OCI-LY3 (cell line): ENCODE data around the gene GALNTL6.

Experiments used
- H2AFZ ChIP-seq: fragments of 200-600, 300-600 bp; shearing (Covaris generic); 2 replicates; pipeline ENCODE4 v1.6.0; 2014; ENCODE audit warnings: antibody characterized with exemption, low read depth, low read length
- H3K27ac ChIP-seq: fragments of 200-600, 300-600 bp; sonication (generic); 2 replicates; pipeline ENCODE4 v1.5.1; 2014; ENCODE audit warnings: mild to moderate bottlenecking, low read length, moderate library complexity, mixed read lengths
- H3K27me3 ChIP-seq: fragments of 200-600, 300-600 bp; sonication (generic); 2 replicates; pipeline ENCODE4 v1.6.1; 2014; ENCODE audit warnings: low read depth, low read length, mixed read lengths
- H3K36me3 ChIP-seq: fragments of 200-600, 300-600 bp; sonication (generic); replicated peaks from 2 replicates; pipeline ENCODE3; 2014; ENCODE audit warnings: low read depth, low read length, mixed read lengths
- H3K4me1 ChIP-seq: fragments of 300-600, 200-600 bp; sonication (generic); 2 replicates; pipeline ENCODE4 v1.6.1; 2014; ENCODE audit warnings: low read length, mixed read lengths
- H3K4me2 ChIP-seq: fragments of 200-600, 300-600 bp; sonication (generic); 2 replicates; pipeline ENCODE4 v1.6.1; 2014; ENCODE audit warnings: low read length, mixed read lengths
- H3K4me3 ChIP-seq: fragments of 300-600, 200-600 bp; sonication (generic); 2 replicates; pipeline ENCODE4 v1.5.1; 2014; ENCODE audit warnings: antibody characterized with exemption, mild to moderate bottlenecking, low read length, moderate library complexity
- H3K79me2 ChIP-seq: fragments of 300-600, 200-600 bp; shearing (Covaris generic); 2 replicates; pipeline ENCODE4 v1.6.1; 2014; ENCODE audit warnings: mild to moderate bottlenecking, low read length, mixed read lengths
- H3K9ac ChIP-seq: fragments of 300-600, 200-600 bp; shearing (Covaris generic); 2 replicates; pipeline ENCODE4 v1.6.0; 2014; ENCODE audit warnings: mild to moderate bottlenecking, low read length, moderate library complexity
- H3K9me3 ChIP-seq: fragments of 200-600, 300-600 bp; shearing (Covaris generic); 2 replicates; pipeline ENCODE4 v1.6.1; 2014; ENCODE audit warnings: low read length, mixed read lengths; ENCODE audit not compliant: insufficient read depth
- H4K20me1 ChIP-seq: fragments of 200-600, 300-600 bp; sonication (generic); 2 replicates; pipeline ENCODE4 v1.6.1; 2016; ENCODE audit warnings: low read length, mixed read lengths; ENCODE audit not compliant: insufficient read depth
- EZH2phosphoT487 ChIP-seq: fragments of 200-600 bp; shearing (Covaris generic); IDR thresholded peaks from 2 replicates; pipeline ENCODE4 v1.6.1; 2018; ENCODE audit warnings: antibody characterized with exemption, mixed run types, low read depth
- TF ChIP-seq, protein P1 (sequence below): fragments of 200-600, 300-600 bp; sonication (generic); IDR thresholded peaks from 2 replicates; pipeline ENCODE4 v1.5.1; 2014; ENCODE audit warnings: antibody characterized with exemption, low read length, low read depth

GALNTL6 gene

DNA sequence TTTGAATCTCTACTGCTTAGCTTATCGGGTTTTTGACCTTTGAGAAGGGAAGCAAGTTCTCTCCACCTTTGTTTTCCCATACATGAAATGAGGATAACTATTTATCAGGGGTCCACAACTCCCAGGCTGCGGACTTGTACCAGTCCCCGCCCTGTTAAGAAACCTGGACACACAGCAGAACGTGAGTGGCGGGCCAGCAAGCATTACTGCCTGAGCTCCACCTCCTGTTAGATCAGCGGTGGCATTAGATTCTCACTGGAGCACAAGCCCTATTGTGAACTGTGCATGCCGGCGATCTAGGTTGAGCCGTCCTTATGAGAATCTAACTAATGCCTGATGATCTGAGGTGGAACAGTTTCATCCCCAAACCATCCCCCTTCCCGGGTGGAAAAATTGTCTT lies 579.5 kb downstream of the GALNTL6 start:
- no peaks in the 10 kb centered on the region for H3K27me3 ChIP-seq
- no peaks in the 10 kb centered on the region for H4K20me1 ChIP-seq
- no peak overlapping the region for H3K4me2 ChIP-seq
- H3K36me3 ChIP-seq: no peaks in the 10 kb centered on the region
- no peak overlapping the region for H3K4me3 ChIP-seq
- no peak overlapping the region for H3K27ac ChIP-seq
- no peak overlapping the region for H2AFZ ChIP-seq
- TF ChIP-seq, protein P1, sequence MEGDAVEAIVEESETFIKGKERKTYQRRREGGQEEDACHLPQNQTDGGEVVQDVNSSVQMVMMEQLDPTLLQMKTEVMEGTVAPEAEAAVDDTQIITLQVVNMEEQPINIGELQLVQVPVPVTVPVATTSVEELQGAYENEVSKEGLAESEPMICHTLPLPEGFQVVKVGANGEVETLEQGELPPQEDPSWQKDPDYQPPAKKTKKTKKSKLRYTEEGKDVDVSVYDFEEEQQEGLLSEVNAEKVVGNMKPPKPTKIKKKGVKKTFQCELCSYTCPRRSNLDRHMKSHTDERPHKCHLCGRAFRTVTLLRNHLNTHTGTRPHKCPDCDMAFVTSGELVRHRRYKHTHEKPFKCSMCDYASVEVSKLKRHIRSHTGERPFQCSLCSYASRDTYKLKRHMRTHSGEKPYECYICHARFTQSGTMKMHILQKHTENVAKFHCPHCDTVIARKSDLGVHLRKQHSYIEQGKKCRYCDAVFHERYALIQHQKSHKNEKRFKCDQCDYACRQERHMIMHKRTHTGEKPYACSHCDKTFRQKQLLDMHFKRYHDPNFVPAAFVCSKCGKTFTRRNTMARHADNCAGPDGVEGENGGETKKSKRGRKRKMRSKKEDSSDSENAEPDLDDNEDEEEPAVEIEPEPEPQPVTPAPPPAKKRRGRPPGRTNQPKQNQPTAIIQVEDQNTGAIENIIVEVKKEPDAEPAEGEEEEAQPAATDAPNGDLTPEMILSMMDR: no peak
- no peak for TF ChIP-seq EZH2phosphoT487
- no peaks in the 10 kb centered on the region for H3K79me2 ChIP-seq
- no peaks in the 10 kb centered on the region for H3K4me1 ChIP-seq
- no peak overlapping the region for H3K9ac ChIP-seq
- no peaks in the 10 kb centered on the region for H3K9me3 ChIP-seq

DNA sequence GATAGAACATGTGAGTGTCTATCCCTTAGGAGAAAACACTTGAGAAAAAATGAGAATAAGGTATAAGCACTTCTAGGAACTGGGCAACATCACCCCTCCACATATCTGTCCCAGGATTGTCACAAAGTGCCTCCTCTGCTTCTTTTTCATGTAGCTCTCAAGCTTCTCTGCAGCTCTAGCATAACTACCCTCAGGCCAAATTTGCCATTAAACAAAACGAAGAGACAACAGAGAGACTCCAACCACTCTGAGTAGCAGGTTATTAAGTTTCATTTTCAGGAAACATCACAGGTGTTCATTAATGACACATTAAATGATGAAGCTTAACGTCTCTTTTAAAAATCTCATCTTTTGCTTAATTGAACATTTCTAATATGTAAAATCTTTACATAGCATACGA lies 580.0 kb downstream of the GALNTL6 start:
- H3K27ac ChIP-seq: no peak overlapping the region
- H3K27me3 ChIP-seq: no peaks in the 10 kb centered on the region
- TF ChIP-seq, protein P1: no peak
- no peak for TF ChIP-seq EZH2phosphoT487
- no peaks in the 10 kb centered on the region for H3K79me2 ChIP-seq
- no peak overlapping the region for H3K9ac ChIP-seq
- no peaks in the 10 kb centered on the region for H4K20me1 ChIP-seq
- no peaks in the 10 kb centered on the region for H3K9me3 ChIP-seq
- 0 out of 2 replicates have a peak overlapping the region, but pooled peaks have one; percentile 4 for H3K4me2 ChIP-seq
- H2AFZ ChIP-seq: no peak overlapping the region
- H3K4me3 ChIP-seq: no peak overlapping the region
- H3K36me3 ChIP-seq: no peaks in the 10 kb centered on the region
- H3K4me1 ChIP-seq: no peaks in the 10 kb centered on the region

DNA sequence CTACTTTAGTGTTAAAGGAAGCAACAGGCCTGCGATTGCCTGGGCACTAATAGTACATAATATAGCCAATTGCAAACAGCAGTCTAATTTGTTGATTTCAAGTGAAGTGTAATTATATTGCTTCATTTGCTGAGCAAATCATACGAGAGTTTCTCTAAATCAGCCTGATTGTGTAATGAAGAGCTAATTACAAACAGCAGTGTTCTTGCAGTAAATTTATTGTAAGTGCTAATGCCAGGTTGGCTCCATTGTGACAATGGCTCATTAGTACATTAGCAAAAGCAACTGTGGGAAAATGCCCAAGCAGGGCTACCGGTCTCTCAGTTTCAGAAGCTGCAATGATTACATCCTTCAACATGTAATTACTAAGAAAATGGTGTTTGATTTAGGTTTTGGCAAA lies 591.5 kb downstream of the GALNTL6 start:
- Histone ChIP-seq H3K9me3 (no peaks in the 10 kb centered on the region), H3K9ac (no peak overlapping the region), H3K36me3 (no peaks in the 10 kb centered on the region), H3K27me3 (no peaks in the 10 kb centered on the region), H4K20me1 (no peaks in the 10 kb centered on the region), H3K4me3 (no peak overlapping the region), H3K27ac (no peak overlapping the region), H3K4me2 (0 out of 2 replicates have a peak overlapping the region, but pooled peaks have one; percentile 1), H3K4me1 (peaks cover 8% of the 10 kb centered on the region), H3K79me2 (no peaks in the 10 kb centered on the region), H2AFZ (peak overlapping the region; percentile 36; the same call in 1 of the 2 replicates)
- TF ChIP-seq, protein P1: no peak
- no peak for TF ChIP-seq EZH2phosphoT487

DNA sequence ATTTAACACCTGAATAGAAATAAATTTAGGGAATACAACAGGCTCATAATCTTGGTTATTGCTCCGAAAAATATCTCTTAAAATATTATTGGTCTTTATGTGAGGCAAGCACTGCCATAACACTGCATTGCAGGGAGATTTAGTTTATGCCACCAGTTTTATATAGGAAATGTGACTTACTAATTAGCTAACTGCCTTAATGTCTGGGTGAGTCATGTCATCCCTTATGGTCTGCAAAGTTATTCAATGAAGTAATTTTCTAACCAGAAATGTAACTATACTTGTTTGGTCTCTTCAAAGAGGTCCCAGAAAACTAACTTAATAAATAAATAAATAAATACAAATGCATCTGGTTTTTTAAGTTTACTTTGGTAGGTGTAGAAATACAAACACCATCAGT lies 597.2 kb downstream of the GALNTL6 start:
- no peaks in the 10 kb centered on the region for H3K36me3 ChIP-seq
- no peak overlapping the region for H3K27ac ChIP-seq
- no peak overlapping the region for H3K9ac ChIP-seq
- H3K4me2 ChIP-seq: no peak overlapping the region
- no peak overlapping the region for H3K4me3 ChIP-seq
- H4K20me1 ChIP-seq: no peaks in the 10 kb centered on the region
- H3K4me1 ChIP-seq: no peaks in the 10 kb centered on the region
- H3K9me3 ChIP-seq: no peaks in the 10 kb centered on the region
- TF ChIP-seq, protein P1: no peak
- no peak for TF ChIP-seq EZH2phosphoT487
- H2AFZ ChIP-seq: no peak overlapping the region
- H3K79me2 ChIP-seq: no peaks in the 10 kb centered on the region
- no peaks in the 10 kb centered on the region for H3K27me3 ChIP-seq
